GM23338 (cell line): Measurements from ENCODE around the gene KIAA1614. TPM values are rescaled to one million over a fixed set of nuclear protein-coding genes. Genes with fewer than 3 reads are reported as not detected.

Experiments
- ATAC-seq: fragments of 200-7000 bp; cut with Tn5 transposase; 3 replicates; pipeline ENCODE4 v1.9.1; 2020
- DNase-seq: peaks from one replicate; pipeline ENCODE4 v3.0.0-alpha.2; 2015; ENCODE audit warnings: low spot score
- H2AFZ ChIP-seq: fragments of 200-600 bp; sonication (generic); 2 replicates; pipeline ENCODE4 v1.8.0; 2016; ENCODE audit warnings: antibody characterized with exemption, mild to moderate bottlenecking, moderate library complexity
- H3F3A ChIP-seq: fragments of 200-600 bp; sonication (generic); replicated peaks from 2 replicates; pipeline ENCODE4 v1.8.0; 2017; ENCODE audit warnings: antibody characterized with exemption, mixed run types, low read depth
- H3K27ac ChIP-seq: fragments of 200-600 bp; sonication (generic); 2 replicates; pipeline ENCODE4 v1.6.1; 2016; ENCODE audit warnings: low read depth
- H3K27me3 ChIP-seq: fragments of 200-600 bp; sonication (generic); 2 replicates; pipeline ENCODE4 v1.8.0; 2016; ENCODE audit warnings: mild to moderate bottlenecking, mixed run types, moderate library complexity; ENCODE audit not compliant: insufficient read depth
- H3K36me3 ChIP-seq: fragments of 200-600 bp; sonication (generic); 2 replicates; pipeline ENCODE4 v1.8.0; 2016; ENCODE audit warnings: mild to moderate bottlenecking; ENCODE audit not compliant: insufficient read depth
- H3K4me1 ChIP-seq: fragments of 200-600 bp; sonication (generic); 2 replicates; pipeline ENCODE4 v1.8.0; 2016; ENCODE audit warnings: mild to moderate bottlenecking, moderate library complexity; ENCODE audit not compliant: insufficient read depth
- H3K4me2 ChIP-seq: fragments of 200-600 bp; sonication (generic); 2 replicates; pipeline ENCODE4 v1.7.1; 2017; ENCODE audit warnings: mixed run types
- H3K4me3 ChIP-seq: fragments of 200-600 bp; sonication (generic); 2 replicates; pipeline ENCODE4 v1.6.1; 2016; ENCODE audit warnings: mixed run types
- H3K79me2 ChIP-seq: fragments of 200-600 bp; sonication (generic); replicated peaks from 2 replicates; pipeline ENCODE4 v1.8.0; 2017; ENCODE audit warnings: mild to moderate bottlenecking; ENCODE audit not compliant: insufficient read depth
- H3K9me2 ChIP-seq: fragments of 200-600 bp; sonication (generic); 2 replicates; pipeline ENCODE4 v1.8.0; 2017; ENCODE audit not compliant: insufficient read depth
- H4K20me1 ChIP-seq: fragments of 200-600 bp; sonication (generic); replicated peaks from 2 replicates; pipeline ENCODE4 v1.8.0; 2017; ENCODE audit warnings: mild to moderate bottlenecking; ENCODE audit not compliant: insufficient read depth
- H3K27ac Mint-ChIP-seq: 2 replicates; pipeline ENCODE4 v1.8.0; 2020; ENCODE audit warnings: inconsistent platforms, mild to moderate bottlenecking, moderate library complexity, mixed read lengths
- H3K27me3 Mint-ChIP-seq: 3 replicates; pipeline ENCODE4 v1.8.0; 2022; ENCODE audit warnings: low read depth, mild to moderate bottlenecking, moderate library complexity, mixed read lengths, inconsistent platforms; ENCODE audit not compliant: insufficient read depth, poor library complexity
- H3K36me3 Mint-ChIP-seq: 3 replicates; pipeline ENCODE4 v1.8.0; 2021; ENCODE audit warnings: low read depth, mild to moderate bottlenecking, inconsistent platforms, moderate library complexity, mixed read lengths
- H3K4me1 Mint-ChIP-seq: 3 replicates; pipeline ENCODE4 v1.8.0; 2020; ENCODE audit warnings: mild to moderate bottlenecking, inconsistent platforms, mixed read lengths
- H3K4me3 Mint-ChIP-seq: 3 replicates; pipeline ENCODE4 v1.8.0; 2021; ENCODE audit warnings: moderate library complexity, mild to moderate bottlenecking, inconsistent platforms, mixed read lengths
- H3K9me3 Mint-ChIP-seq: 3 replicates; pipeline ENCODE4 v1.8.0; 2020; ENCODE audit warnings: moderate library complexity, mild to moderate bottlenecking, inconsistent platforms, mixed read lengths
- EZH2 ChIP-seq: fragments of 200-600 bp; sonication (generic); IDR thresholded peaks from one replicate; pipeline ENCODE4 v1.8.0; 2017; ENCODE audit warnings: antibody characterized with exemption, mild to moderate bottlenecking, low read depth; ENCODE audit not compliant: unreplicated experiment
- EZH2phosphoT487 ChIP-seq: fragments of 200-600 bp; sonication (generic); IDR thresholded peaks from one replicate; pipeline ENCODE4 v1.8.1; 2018; ENCODE audit warnings: antibody characterized with exemption; ENCODE audit not compliant: unreplicated experiment
- JUNB ChIP-seq: IDR thresholded peaks from one replicate; pipeline ENCODE4 v1.6.1; 2016; ENCODE audit warnings: antibody characterized with exemption; ENCODE audit not compliant: unreplicated experiment
- NANOG ChIP-seq: IDR thresholded peaks from 2 replicates; pipeline ENCODE4 v1.6.1; 2016; ENCODE audit warnings: antibody characterized with exemption, borderline replicate concordance
- STAT1 ChIP-seq: IDR thresholded peaks from one replicate; pipeline ENCODE4 v1.6.1; 2016; ENCODE audit warnings: antibody characterized with exemption; ENCODE audit not compliant: unreplicated experiment
- ZNF331 ChIP-seq: fragments of 250-450 bp; sonication (Bioruptor Pico); IDR thresholded peaks from 2 replicates; pipeline ENCODE4 v1.5.0; 2020; ENCODE audit warnings: low read depth, mild to moderate bottlenecking, moderate library complexity
- ZNF462 ChIP-seq: fragments of 250-450 bp; sonication (Bioruptor Pico); IDR thresholded peaks from 2 replicates; pipeline ENCODE4 v1.5.0; 2020; ENCODE audit warnings: mild to moderate bottlenecking, moderate library complexity
- polyA plus RNA-seq: library from polyadenylated mRNA; unstranded; fragments of >200 nt; fragmentation: Nextera tagmentation; extraction: Ambion mirVana; gene quantifications from 2 replicates; pipeline ENCODE4 v1.2.1, GENCODE V29; 2016
- total RNA-seq: library from RNA; depleted of rRNA; stranded (reverse); fragments of >200 nt; shearing (Covaris generic); gene quantifications from 2 replicates; pipeline ENCODE4 v1.2.3, GENCODE V29; 2014

Gene KIAA1614
- total and polyA plus RNA-seq, 2 experiments from 2014 or later: 1.1 to 1.8 TPM

- peaks cover 6% of the 10 kb centered on the region; the same call in 1 of the 2 replicates for H3F3A ChIP-seq
- peaks cover 26% of the 10 kb centered on the region for H3K4me1 Mint-ChIP-seq
- no peaks in the 10 kb centered on the region for H3K9me2 ChIP-seq
- H3K4me3 ChIP-seq: no peak overlapping the region
- DNase-seq (no peak), ATAC-seq (no peak)
- H3K27ac Mint-ChIP-seq: no peak overlapping the region
- H3K4me2 ChIP-seq: no peak overlapping the region
- H4K20me1 ChIP-seq: no peaks in the 10 kb centered on the region
- no peak overlapping the region for H3K4me3 Mint-ChIP-seq
- H3K4me1 ChIP-seq: peaks cover 3% of the 10 kb centered on the region
- H3K27me3 Mint-ChIP-seq: peaks cover 8% of the 10 kb centered on the region
- H3K9me3 Mint-ChIP-seq: no peaks in the 10 kb centered on the region
- H2AFZ ChIP-seq: no peak overlapping the region
- no peaks in the 10 kb centered on the region for H3K27me3 ChIP-seq
- H3K36me3 ChIP-seq: no peaks in the 10 kb centered on the region
- TF ChIP-seq EZH2: no peak
- no peak for TF ChIP-seq JUNB
- TF ChIP-seq STAT1: no peak
- no peak for TF ChIP-seq NANOG
- no peaks in the 10 kb centered on the region for H3K79me2 ChIP-seq
- H3K27ac ChIP-seq: no peak overlapping the region
- peaks cover 6% of the 10 kb centered on the region; the same call in 2 of the 3 replicates for H3K36me3 Mint-ChIP-seq
Measured at GRCh38 chr1:180950321-180950720, 37.6 kb downstream of the KIAA1614 start.

DNA sequence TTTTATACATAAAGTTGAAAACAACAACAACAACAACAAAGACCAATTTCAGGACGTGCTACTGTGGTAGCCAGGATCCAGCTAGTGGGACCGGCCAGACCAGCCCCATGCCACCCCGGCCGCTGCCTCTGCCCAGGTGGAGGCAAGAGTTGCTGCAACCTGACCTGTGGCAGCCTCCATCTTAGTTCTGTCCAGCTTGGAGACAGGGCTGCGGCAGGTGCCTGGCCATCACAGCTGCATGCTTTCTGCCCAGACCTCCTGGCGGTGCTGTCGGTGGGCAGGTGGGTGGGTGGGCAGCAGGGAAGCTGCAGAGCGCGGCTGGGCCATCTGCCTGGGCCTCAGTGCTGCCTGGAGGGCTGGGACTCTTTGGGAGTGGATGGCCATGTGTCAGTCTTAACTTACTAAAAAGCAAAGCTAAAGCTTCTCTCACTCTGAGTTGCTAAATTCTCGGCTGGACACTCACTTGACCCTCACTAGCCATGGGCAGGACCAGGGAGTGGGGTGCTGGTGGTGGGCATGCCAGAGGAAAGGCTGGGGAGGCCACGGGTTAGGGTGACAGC is 38.6 kb downstream of the KIAA1614 start:
- Histone ChIP-seq H3K4me3 (no peak overlapping the region), H3K36me3 (no peaks in the 10 kb centered on the region), H3K4me1 (peaks cover 3% of the 10 kb centered on the region), H3K27me3 (no peaks in the 10 kb centered on the region), H3K27ac (no peak overlapping the region), H3K9me2 (no peaks in the 10 kb centered on the region), H3K79me2 (no peaks in the 10 kb centered on the region), H3F3A (peaks cover 6% of the 10 kb centered on the region; the same call in 1 of the 2 replicates), H3K4me2 (no peak overlapping the region), H4K20me1 (no peaks in the 10 kb centered on the region; the same call in 1 of the 2 replicates), H2AFZ (no peak overlapping the region)
- Mint-ChIP-seq H3K4me3 (no peak overlapping the region), H3K27ac (no peak overlapping the region), H3K4me1 (peaks cover 32% of the 10 kb centered on the region), H3K27me3 (peaks cover 11% of the 10 kb centered on the region), H3K36me3 (peaks cover 6% of the 10 kb centered on the region; the same call in 2 of the 3 replicates), H3K9me3 (no peaks in the 10 kb centered on the region)
- no peak for ATAC-seq
- TF ChIP-seq EZH2phosphoT487 (no peak), NANOG (no peak), ZNF462 (no peak), EZH2 (no peak), ZNF331 (CRISPR knock-in tag) (no peak), STAT1 (no peak)
- DNase-seq: no peak
